Adipocyte (in vitro differentiated cells): ENCODE data around the gene TMEM69.
"Not testable (repeated sequence)": the region's sequence is repeated elsewhere in the genome, so short reads cannot be mapped to it uniquely, and the experiment has no call there.

Experiments
- DNase-seq: peaks from one replicate; pipeline ENCODE4 v3.0.0-alpha.2; 2015; ENCODE audit warnings: low read depth
- H3K27me3 ChIP-seq: replicated peaks from 2 replicates; pipeline ENCODE4 v1.7.0; 2013; ENCODE audit warnings: mild to moderate bottlenecking, low read length, moderate library complexity; ENCODE audit not compliant: control insufficient read depth, insufficient read depth
- H3K36me3 ChIP-seq: 2 replicates; pipeline ENCODE4 v1.7.0; 2013; ENCODE audit warnings: low read length, mild to moderate bottlenecking, moderate library complexity; ENCODE audit not compliant: control insufficient read depth, insufficient read depth, severe bottlenecking
- H3K4me1 ChIP-seq: 2 replicates; pipeline ENCODE4 v1.7.0; 2013; ENCODE audit warnings: mild to moderate bottlenecking, low read length, moderate library complexity; ENCODE audit not compliant: control insufficient read depth, insufficient read depth
- H3K4me3 ChIP-seq: 2 replicates; pipeline ENCODE4 v1.7.0; 2013; ENCODE audit warnings: mild to moderate bottlenecking, low read length, moderate library complexity
- H3K9ac ChIP-seq: 2 replicates; pipeline ENCODE4 v1.7.0; 2013; ENCODE audit warnings: mild to moderate bottlenecking, low read length, moderate library complexity
- H3K9me3 ChIP-seq: 2 replicates; pipeline ENCODE4 v1.7.0; 2013; ENCODE audit warnings: mild to moderate bottlenecking, low read length, moderate library complexity; ENCODE audit not compliant: control insufficient read depth

The TMEM69 gene

GRCh38 chr1:45679123-45679522 lies 8.9 kb upstream of the TMEM69 start:
- Histone ChIP-seq H3K27me3 (no peaks in the 10 kb centered on the region), H3K9ac (no peak overlapping the region), H3K4me1 (peaks cover 57% of the 10 kb centered on the region), H3K9me3 (no peaks in the 10 kb centered on the region), H3K36me3 (peaks cover 5% of the 10 kb centered on the region), H3K4me3 (no peak overlapping the region)
- DNase-seq = peak; percentile 50

- no peak overlapping the region for H3K4me3 ChIP-seq
- H3K36me3 ChIP-seq = no peaks in the 10 kb centered on the region
- no peaks in the 10 kb centered on the region for H3K9me3 ChIP-seq
- no peak overlapping the region for H3K9ac ChIP-seq
- no peak for DNase-seq
- H3K4me1 ChIP-seq = peaks cover 58% of the 10 kb centered on the region
- no peaks in the 10 kb centered on the region for H3K27me3 ChIP-seq
Measured at GRCh38 chr1:45682942-45683341, 5.0 kb upstream of the TMEM69 start.

- Histone ChIP-seq H3K4me1 (peaks cover 48% of the 10 kb centered on the region), H3K9me3 (no peaks in the 10 kb centered on the region), H3K9ac (peak overlapping the region; percentile 96), H3K4me3 (peak overlapping the region; percentile 100), H3K36me3 (no peaks in the 10 kb centered on the region), H3K27me3 (no peaks in the 10 kb centered on the region)
- DNase-seq = no peak
Measured at GRCh38 chr1:45684402-45684801, 3.6 kb upstream of the TMEM69 start.

- DNase-seq = peak; percentile 48
- Histone ChIP-seq H3K4me3 (peak overlapping the region; percentile 100), H3K9me3 (no peaks in the 10 kb centered on the region), H3K9ac (peak overlapping the region; percentile 96), H3K27me3 (no peaks in the 10 kb centered on the region), H3K4me1 (peaks cover 39% of the 10 kb centered on the region), H3K36me3 (no peaks in the 10 kb centered on the region)
Measured at GRCh38 chr1:45685308-45686014, 2.5 kb upstream of the TMEM69 start.

- Histone ChIP-seq H3K9me3 (no peaks in the 10 kb centered on the region), H3K4me1 (peaks cover 34% of the 10 kb centered on the region), H3K4me3 (peak overlapping the region; percentile 100), H3K27me3 (no peaks in the 10 kb centered on the region), H3K9ac (peak overlapping the region; percentile 96), H3K36me3 (no peaks in the 10 kb centered on the region)
- DNase-seq = peak; percentile 75
Measured at GRCh38 chr1:45686015-45686287, 2.0 kb upstream of the TMEM69 start.

- Histone ChIP-seq H3K36me3 (no peaks in the 10 kb centered on the region), H3K27me3 (no peaks in the 10 kb centered on the region), H3K4me3 (peak within 1 kb of the TSS; percentile 100), H3K9me3 (no peaks in the 10 kb centered on the region), H3K9ac (peak within 1 kb of the TSS; percentile 96), H3K4me1 (peaks cover 29% of the 10 kb centered on the region)
- peak; percentile 99 for DNase-seq
Measured at GRCh38 chr1:45686288-45687013, 1.5 kb upstream of the TMEM69 start, which contains the start of gene GPBP1L1. Gene GPBP1L1, minus strand, starts transcription at chr1:45686533. Its CDS starts 27,446 bp downstream, at chr1:45659087.

GRCh38 chr1:45687014-45687753 lies 797 bp upstream of the TMEM69 start:
- Histone ChIP-seq H3K9ac (peak overlapping the region; percentile 96), H3K4me3 (peak overlapping the region; percentile 100), H3K4me1 (peaks cover 24% of the 10 kb centered on the region), H3K9me3 (no peaks in the 10 kb centered on the region), H3K36me3 (peaks cover 2% of the 10 kb centered on the region), H3K27me3 (no peaks in the 10 kb centered on the region)
- DNase-seq = peak; percentile 99

- not testable (repeated sequence) for H3K27me3 ChIP-seq, H3K4me3 ChIP-seq, DNase-seq, H3K4me1 ChIP-seq, H3K9me3 ChIP-seq, H3K9ac ChIP-seq
- H3K36me3 ChIP-seq = peaks cover 46% of the 10 kb centered on the region
Measured at GRCh38 chr1:45693811-45694210, 5.8 kb downstream of the TMEM69 start.

- H3K27me3 ChIP-seq = no peaks in the 10 kb centered on the region
- H3K4me3 ChIP-seq = no peak overlapping the region
- DNase-seq = no peak
- no peaks in the 10 kb centered on the region for H3K4me1 ChIP-seq
- peaks cover 47% of the 10 kb centered on the region for H3K36me3 ChIP-seq
- H3K9me3 ChIP-seq = no peaks in the 10 kb centered on the region
- no peak overlapping the region for H3K9ac ChIP-seq
Measured at GRCh38 chr1:45694823-45695222, 6.8 kb downstream of the TMEM69 start.

- Histone ChIP-seq H3K27me3 (no peaks in the 10 kb centered on the region), H3K4me1 (no peaks in the 10 kb centered on the region), H3K4me3 (no peak overlapping the region), H3K36me3 (peaks cover 19% of the 10 kb centered on the region), H3K9ac (no peak overlapping the region), H3K9me3 (no peaks in the 10 kb centered on the region)
- DNase-seq = no peak
Measured at GRCh38 chr1:45704637-45705036, 16.7 kb downstream of the TMEM69 start.

GRCh38 chr1:45713711-45714110 lies 25.7 kb downstream of the TMEM69 start:
- Histone ChIP-seq H3K4me1 (no peaks in the 10 kb centered on the region), H3K4me3 (no peak overlapping the region), H3K36me3 (peaks cover 27% of the 10 kb centered on the region), H3K27me3 (no peaks in the 10 kb centered on the region), H3K9me3 (no peaks in the 10 kb centered on the region), H3K9ac (no peak overlapping the region)
- no peak for DNase-seq
